SK-N-SH (cell line): ENCODE results near the gene SMAGP.

Experiments
- EP300 ChIP-seq, 2 experiments: IDR thresholded peaks; 2 replicates each; pipeline versions ENCODE4 v1.4.0 to v1.6.1; 2012; ENCODE audit warnings: borderline replicate concordance in 1 of 2, low read depth in 1 of 2, low read length in 1 of 2
- EZH2phosphoT487 ChIP-seq: fragments of 200-600 bp; sonication (generic); IDR thresholded peaks from 2 replicates; pipeline ENCODE4 v1.6.1; 2017; ENCODE audit warnings: low read depth, mixed run types, mild to moderate bottlenecking, antibody characterized with exemption, moderate library complexity, borderline replicate concordance
- POLR2AphosphoS5 ChIP-seq: IDR thresholded peaks from 2 replicates; pipeline ENCODE4 v1.6.1; 2012; ENCODE audit warnings: low read depth, low read length
- TAF1 ChIP-seq: IDR thresholded peaks from 2 replicates; pipeline ENCODE4 v1.6.1; 2012; ENCODE audit warnings: low read depth, mild to moderate bottlenecking, low read length, moderate library complexity, borderline replicate concordance
- TCF12 ChIP-seq: IDR thresholded peaks from 2 replicates; pipeline ENCODE4 v1.4.0; 2012
- YY1 ChIP-seq: IDR thresholded peaks from 2 replicates; pipeline ENCODE4 v1.4.0; 2012; ENCODE audit warnings: low read depth, mild to moderate bottlenecking
- TF ChIP-seq, protein P1 (sequence below): IDR thresholded peaks from 2 replicates; pipeline ENCODE4 v1.6.1; 2012; ENCODE audit warnings: mild to moderate bottlenecking, low read depth, low read length, moderate library complexity
- TF ChIP-seq, protein P2 (sequence below): fragments of 200-600 bp; sonication (generic); IDR thresholded peaks from 2 replicates; pipeline ENCODE4 v1.6.1; 2017; ENCODE audit warnings: antibody characterized with exemption, mild to moderate bottlenecking, moderate library complexity
- TF ChIP-seq, protein P3 (sequence below): fragments of 150-350 bp; IDR thresholded peaks from 2 replicates; pipeline ENCODE4 v1.6.1; 2017; ENCODE audit warnings: antibody characterized with exemption, low read length, low read depth, borderline replicate concordance

DNA sequence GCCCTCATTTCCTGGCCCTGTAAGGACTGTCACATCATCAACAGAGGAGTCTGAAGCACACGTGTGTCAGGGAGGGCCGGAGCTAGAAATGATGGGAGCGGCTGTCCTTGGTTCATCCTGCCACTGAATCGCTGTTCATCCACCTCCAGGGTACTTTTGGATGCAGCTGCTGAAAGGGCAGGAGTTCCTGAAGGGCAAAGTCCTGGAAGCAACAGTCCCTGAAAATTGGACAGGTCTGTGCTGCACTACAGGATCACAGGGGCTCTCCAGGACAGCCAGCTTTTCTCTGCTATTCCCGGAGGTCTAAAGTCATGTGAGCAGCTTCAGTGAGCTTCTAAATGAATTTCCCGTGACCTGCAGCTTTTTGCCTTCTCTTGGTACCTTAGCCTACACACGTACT, 70.1 kb downstream of the SMAGP start:
- TF ChIP-seq EP300 (IDR thresholded peaks at IDR 0.05; ENCODE audit: borderline replicate concordance in 1 of 2, low read depth in 1 of 2, low read length in 1 of 2) (no peak), YY1 (no peak), EZH2phosphoT487 (no peak), POLR2AphosphoS5 (no peak), TAF1 (no peak), TCF12 (no peak)
- TF ChIP-seq, protein P1, sequence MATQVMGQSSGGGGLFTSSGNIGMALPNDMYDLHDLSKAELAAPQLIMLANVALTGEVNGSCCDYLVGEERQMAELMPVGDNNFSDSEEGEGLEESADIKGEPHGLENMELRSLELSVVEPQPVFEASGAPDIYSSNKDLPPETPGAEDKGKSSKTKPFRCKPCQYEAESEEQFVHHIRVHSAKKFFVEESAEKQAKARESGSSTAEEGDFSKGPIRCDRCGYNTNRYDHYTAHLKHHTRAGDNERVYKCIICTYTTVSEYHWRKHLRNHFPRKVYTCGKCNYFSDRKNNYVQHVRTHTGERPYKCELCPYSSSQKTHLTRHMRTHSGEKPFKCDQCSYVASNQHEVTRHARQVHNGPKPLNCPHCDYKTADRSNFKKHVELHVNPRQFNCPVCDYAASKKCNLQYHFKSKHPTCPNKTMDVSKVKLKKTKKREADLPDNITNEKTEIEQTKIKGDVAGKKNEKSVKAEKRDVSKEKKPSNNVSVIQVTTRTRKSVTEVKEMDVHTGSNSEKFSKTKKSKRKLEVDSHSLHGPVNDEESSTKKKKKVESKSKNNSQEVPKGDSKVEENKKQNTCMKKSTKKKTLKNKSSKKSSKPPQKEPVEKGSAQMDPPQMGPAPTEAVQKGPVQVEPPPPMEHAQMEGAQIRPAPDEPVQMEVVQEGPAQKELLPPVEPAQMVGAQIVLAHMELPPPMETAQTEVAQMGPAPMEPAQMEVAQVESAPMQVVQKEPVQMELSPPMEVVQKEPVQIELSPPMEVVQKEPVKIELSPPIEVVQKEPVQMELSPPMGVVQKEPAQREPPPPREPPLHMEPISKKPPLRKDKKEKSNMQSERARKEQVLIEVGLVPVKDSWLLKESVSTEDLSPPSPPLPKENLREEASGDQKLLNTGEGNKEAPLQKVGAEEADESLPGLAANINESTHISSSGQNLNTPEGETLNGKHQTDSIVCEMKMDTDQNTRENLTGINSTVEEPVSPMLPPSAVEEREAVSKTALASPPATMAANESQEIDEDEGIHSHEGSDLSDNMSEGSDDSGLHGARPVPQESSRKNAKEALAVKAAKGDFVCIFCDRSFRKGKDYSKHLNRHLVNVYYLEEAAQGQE: no peak
- TF ChIP-seq, protein P2, sequence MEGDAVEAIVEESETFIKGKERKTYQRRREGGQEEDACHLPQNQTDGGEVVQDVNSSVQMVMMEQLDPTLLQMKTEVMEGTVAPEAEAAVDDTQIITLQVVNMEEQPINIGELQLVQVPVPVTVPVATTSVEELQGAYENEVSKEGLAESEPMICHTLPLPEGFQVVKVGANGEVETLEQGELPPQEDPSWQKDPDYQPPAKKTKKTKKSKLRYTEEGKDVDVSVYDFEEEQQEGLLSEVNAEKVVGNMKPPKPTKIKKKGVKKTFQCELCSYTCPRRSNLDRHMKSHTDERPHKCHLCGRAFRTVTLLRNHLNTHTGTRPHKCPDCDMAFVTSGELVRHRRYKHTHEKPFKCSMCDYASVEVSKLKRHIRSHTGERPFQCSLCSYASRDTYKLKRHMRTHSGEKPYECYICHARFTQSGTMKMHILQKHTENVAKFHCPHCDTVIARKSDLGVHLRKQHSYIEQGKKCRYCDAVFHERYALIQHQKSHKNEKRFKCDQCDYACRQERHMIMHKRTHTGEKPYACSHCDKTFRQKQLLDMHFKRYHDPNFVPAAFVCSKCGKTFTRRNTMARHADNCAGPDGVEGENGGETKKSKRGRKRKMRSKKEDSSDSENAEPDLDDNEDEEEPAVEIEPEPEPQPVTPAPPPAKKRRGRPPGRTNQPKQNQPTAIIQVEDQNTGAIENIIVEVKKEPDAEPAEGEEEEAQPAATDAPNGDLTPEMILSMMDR: no peak
- TF ChIP-seq, protein P3, sequence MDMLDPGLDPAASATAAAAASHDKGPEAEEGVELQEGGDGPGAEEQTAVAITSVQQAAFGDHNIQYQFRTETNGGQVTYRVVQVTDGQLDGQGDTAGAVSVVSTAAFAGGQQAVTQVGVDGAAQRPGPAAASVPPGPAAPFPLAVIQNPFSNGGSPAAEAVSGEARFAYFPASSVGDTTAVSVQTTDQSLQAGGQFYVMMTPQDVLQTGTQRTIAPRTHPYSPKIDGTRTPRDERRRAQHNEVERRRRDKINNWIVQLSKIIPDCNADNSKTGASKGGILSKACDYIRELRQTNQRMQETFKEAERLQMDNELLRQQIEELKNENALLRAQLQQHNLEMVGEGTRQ: no peak
